HK-2 (cell line): Measurements from ENCODE around the gene ITIH4.

Source experiments
- DNase-seq: peaks from one replicate; pipeline ENCODE4 v3.0.0-alpha.2; 2018; ENCODE audit not compliant: unreplicated experiment

Gene ITIH4

DNA sequence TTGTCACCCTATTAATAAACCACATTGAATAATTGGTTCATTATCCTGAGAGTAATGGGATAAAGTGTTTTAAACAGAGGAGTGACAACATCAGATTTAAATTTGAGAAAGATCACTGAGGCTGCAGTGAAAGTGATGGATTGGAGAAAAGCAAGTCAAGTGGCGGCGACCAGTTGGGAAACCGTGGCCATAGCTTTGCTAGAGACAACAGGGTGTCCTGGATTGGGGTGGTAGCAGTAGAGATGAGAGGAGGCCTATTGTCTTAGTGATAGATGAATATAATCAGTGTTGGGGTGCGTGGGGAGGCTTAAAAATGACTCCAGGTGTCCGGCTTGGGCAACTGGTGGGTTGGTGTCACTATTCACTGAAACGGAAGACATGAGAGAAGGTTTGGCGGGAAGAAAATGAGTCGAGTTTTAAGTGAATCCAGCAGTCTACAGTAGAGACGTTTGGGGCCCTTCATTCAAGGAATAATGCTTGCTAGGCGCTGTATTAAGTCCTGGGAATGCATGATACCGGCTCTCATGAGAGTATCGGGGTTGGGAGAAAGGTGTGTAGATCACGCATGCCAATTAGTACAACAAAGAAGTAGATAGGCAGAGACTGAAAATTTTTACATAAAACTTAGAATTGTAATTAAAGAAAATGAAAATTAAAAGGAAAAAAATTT is 60.6 kb downstream of the ITIH4 start:
- DNase-seq = no peak

DNA sequence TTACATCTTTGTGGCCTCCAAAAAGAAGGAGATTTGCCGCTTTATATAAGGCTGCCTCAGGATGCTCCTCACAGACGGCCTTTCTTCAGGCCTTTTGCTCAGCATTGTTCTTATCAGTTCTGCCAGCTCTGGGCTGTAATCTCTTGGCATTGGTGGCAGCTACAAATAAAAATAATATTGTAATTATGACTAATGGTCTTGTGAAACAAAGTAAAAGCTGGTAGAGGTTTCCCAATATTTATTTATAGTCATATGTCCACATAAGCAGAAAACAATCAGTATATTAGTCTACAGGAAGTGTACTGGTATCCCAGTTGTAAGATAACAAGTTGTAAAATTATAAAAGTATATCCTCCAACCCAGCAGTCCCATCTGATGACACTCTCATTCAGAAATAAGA is 67.0 kb downstream of the ITIH4 start:
- no peak for DNase-seq
